Hepatocyte (in vitro differentiated cells): ENCODE measurements around the gene GDPD5. TPM values are rescaled to one million over a fixed set of nuclear protein-coding genes. Genes with fewer than 3 reads are reported as not detected.

Experiments used
- DNase-seq: peaks from one replicate; pipeline ENCODE4 v3.0.0-alpha.2; 2016; ENCODE audit warnings: low spot score
- H2AFZ ChIP-seq: fragments of 200-600 bp; sonication (generic); 2 replicates; pipeline ENCODE4 v1.6.0; 2016; ENCODE audit warnings: antibody characterized with exemption, mild to moderate bottlenecking
- H3K27ac ChIP-seq: fragments of 200-600 bp; sonication (generic); 2 replicates; pipeline ENCODE4 v1.5.1; 2016; ENCODE audit warnings: mild to moderate bottlenecking
- H3K27me3 ChIP-seq: fragments of 200-600 bp; sonication (generic); 2 replicates; pipeline ENCODE4 v1.6.1; 2016
- H3K36me3 ChIP-seq: fragments of 200-600 bp; sonication (generic); replicated peaks from 2 replicates; pipeline ENCODE4 v1.5.1; 2016; ENCODE audit warnings: low read depth; ENCODE audit not compliant: insufficient read depth
- H3K4me1 ChIP-seq: fragments of 200-600 bp; sonication (generic); 2 replicates; pipeline ENCODE4 v1.5.1; 2016; ENCODE audit warnings: mild to moderate bottlenecking, moderate library complexity; ENCODE audit not compliant: insufficient read depth
- H3K4me2 ChIP-seq: fragments of 200-600 bp; sonication (generic); 2 replicates; pipeline ENCODE4 v1.6.0; 2016
- H3K4me3 ChIP-seq: fragments of 200-600 bp; sonication (generic); 2 replicates; pipeline ENCODE4 v1.5.1; 2016; ENCODE audit warnings: mild to moderate bottlenecking
- H3K79me2 ChIP-seq: fragments of 200-600 bp; sonication (generic); 2 replicates; pipeline ENCODE4 v1.6.0; 2017; ENCODE audit warnings: mild to moderate bottlenecking
- H3K9me2 ChIP-seq: fragments of 200-600 bp; sonication (generic); replicated peaks from 2 replicates; pipeline ENCODE4 v1.6.0; 2017; ENCODE audit warnings: mild to moderate bottlenecking; ENCODE audit not compliant: insufficient read depth
- H3K9me3 ChIP-seq: fragments of 200-600 bp; sonication (generic); 2 replicates; pipeline ENCODE4 v1.5.1; 2016; ENCODE audit warnings: low read depth, mild to moderate bottlenecking
- H4K20me1 ChIP-seq: fragments of 200-600 bp; sonication (generic); 2 replicates; pipeline ENCODE4 v1.6.0; 2016; ENCODE audit warnings: mild to moderate bottlenecking; ENCODE audit not compliant: insufficient read depth, poor library complexity, severe bottlenecking
- CTCF ChIP-seq: fragments of 200-600 bp; sonication (generic); IDR thresholded peaks from 2 replicates; pipeline ENCODE4 v1.5.1; 2016; ENCODE audit warnings: antibody characterized with exemption, mild to moderate bottlenecking; ENCODE audit not compliant: poor library complexity
- EZH2 ChIP-seq: fragments of 200-600 bp; sonication (generic); IDR thresholded peaks from 2 replicates; pipeline ENCODE4 v1.6.1; 2016; ENCODE audit warnings: antibody characterized with exemption, mild to moderate bottlenecking, borderline replicate concordance
- EZH2phosphoT487 ChIP-seq: fragments of 200-600 bp; sonication (generic); IDR thresholded peaks from one replicate; pipeline ENCODE4 v1.6.1; 2018; ENCODE audit warnings: antibody characterized with exemption, mild to moderate bottlenecking, low read depth, moderate library complexity; ENCODE audit not compliant: unreplicated experiment, severe bottlenecking
- WGBS: methylation state at CpG from one replicate; pipeline ENCODE4 v1.1.6; 2016; ENCODE audit warnings: low lambda C conversion rate; ENCODE audit errors: missing lambda C conversion rate; 5-methylcytosine and 5-hydroxymethylcytosine counted together
- polyA plus RNA-seq: library from polyadenylated mRNA; unstranded; fragments of >200 nt; fragmentation: Nextera tagmentation; extraction: Ambion mirVana; gene quantifications from 2 replicates; pipeline ENCODE4 v1.2.1, GENCODE V29; 2016
- total RNA-seq: library from RNA; depleted of rRNA; stranded (reverse); fragments of >200 nt; gene quantifications from 2 replicates; pipeline ENCODE4 v1.2.3, GENCODE V29; 2014

Gene GDPD5
- total and polyA plus RNA-seq, 2 experiments from 2014 or later, result 5.2 to 8.9 TPM

GRCh38 chr11:75465701-75466531 is 59.8 kb downstream of the GDPD5 start:
- TF ChIP-seq EZH2phosphoT487, result no peak
- TF ChIP-seq CTCF, result no peak
- TF ChIP-seq EZH2, result no peak
- Histone ChIP-seq H3K79me2 (no peaks in the 10 kb centered on the region), H3K27ac (no peak overlapping the region), H3K4me2 (no peak overlapping the region), H3K4me3 (no peak overlapping the region), H4K20me1 (no peaks in the 10 kb centered on the region), H2AFZ (no peak overlapping the region), H3K27me3 (no peaks in the 10 kb centered on the region), H3K9me2 (no peaks in the 10 kb centered on the region), H3K4me1 (peaks cover 4% of the 10 kb centered on the region), H3K36me3 (no peaks in the 10 kb centered on the region), H3K9me3 (no peaks in the 10 kb centered on the region)
- peak; percentile 25 for DNase-seq
- WGBS, result 90% methylated on average over 11 of the region's 11 CpGs

DNA sequence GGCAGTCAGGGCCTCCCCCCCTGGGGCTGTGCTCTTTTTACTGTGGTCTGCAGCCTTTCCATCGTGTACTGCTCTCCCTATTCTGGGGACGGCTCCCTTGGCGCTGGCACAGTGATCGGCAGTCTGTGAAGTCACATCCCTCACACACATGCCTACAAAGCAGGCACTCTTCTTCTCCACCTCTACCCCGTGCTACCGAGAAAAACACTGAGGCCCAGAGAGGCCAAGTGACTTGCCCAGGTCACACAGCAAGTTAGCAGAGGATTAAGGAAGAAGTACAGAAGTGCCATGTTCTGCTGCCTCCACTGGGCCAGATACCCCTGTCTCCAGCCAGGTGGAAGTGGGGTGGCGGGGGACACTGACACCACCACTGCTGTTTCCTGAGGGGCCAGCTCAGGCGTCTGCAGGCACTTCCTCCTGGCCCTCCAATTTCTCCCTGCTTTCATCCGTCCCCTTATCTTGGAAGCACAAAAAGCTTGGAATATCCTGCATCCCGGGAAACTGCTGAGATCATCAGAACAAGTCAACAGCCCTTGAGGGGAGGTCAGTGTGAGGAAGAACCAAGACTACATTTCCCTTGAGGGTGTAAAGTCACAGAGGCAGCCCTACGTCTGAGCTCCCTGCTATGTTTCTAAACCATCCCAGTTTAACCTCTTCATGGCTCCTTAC is 62.5 kb downstream of the GDPD5 start:
- H3K27ac ChIP-seq, result no peak overlapping the region
- H3K79me2 ChIP-seq, result no peaks in the 10 kb centered on the region
- H4K20me1 ChIP-seq, result no peaks in the 10 kb centered on the region
- H3K27me3 ChIP-seq, result no peaks in the 10 kb centered on the region
- H3K9me2 ChIP-seq, result no peaks in the 10 kb centered on the region
- H3K36me3 ChIP-seq, result no peaks in the 10 kb centered on the region
- H3K4me3 ChIP-seq, result no peak overlapping the region
- peaks cover 4% of the 10 kb centered on the region for H3K4me1 ChIP-seq
- no peak for DNase-seq
- TF ChIP-seq CTCF (no peak), EZH2phosphoT487 (no peak), EZH2 (no peak)
- no peak overlapping the region for H3K4me2 ChIP-seq
- 58% methylated on average over 11 of the region's 11 CpGs for WGBS
- no peak overlapping the region for H2AFZ ChIP-seq
- H3K9me3 ChIP-seq, result no peaks in the 10 kb centered on the region

GRCh38 chr11:75462117-75462653 is 63.6 kb downstream of the GDPD5 start:
- H3K9me3 ChIP-seq, result no peaks in the 10 kb centered on the region
- H3K79me2 ChIP-seq, result no peaks in the 10 kb centered on the region
- no peak for TF ChIP-seq EZH2phosphoT487
- no peak for TF ChIP-seq CTCF
- TF ChIP-seq EZH2, result no peak
- H4K20me1 ChIP-seq, result no peaks in the 10 kb centered on the region
- H3K9me2 ChIP-seq, result no peaks in the 10 kb centered on the region
- no peaks in the 10 kb centered on the region for H3K27me3 ChIP-seq
- 68% methylated on average over 5 of the region's 5 CpGs for WGBS
- H3K27ac ChIP-seq, result no peak overlapping the region
- H3K36me3 ChIP-seq, result no peaks in the 10 kb centered on the region
- no peak for DNase-seq
- no peak overlapping the region for H3K4me3 ChIP-seq
- no peak overlapping the region for H2AFZ ChIP-seq
- H3K4me2 ChIP-seq, result no peak overlapping the region
- H3K4me1 ChIP-seq, result peaks cover 4% of the 10 kb centered on the region
